ENCODE measurements around the gene NCAPD3.
"Not testable (repeated sequence)": the region's sequence is repeated elsewhere in the genome, so short reads cannot be mapped to it uniquely, and the experiment has no call there.

Gene NCAPD3, protein sequence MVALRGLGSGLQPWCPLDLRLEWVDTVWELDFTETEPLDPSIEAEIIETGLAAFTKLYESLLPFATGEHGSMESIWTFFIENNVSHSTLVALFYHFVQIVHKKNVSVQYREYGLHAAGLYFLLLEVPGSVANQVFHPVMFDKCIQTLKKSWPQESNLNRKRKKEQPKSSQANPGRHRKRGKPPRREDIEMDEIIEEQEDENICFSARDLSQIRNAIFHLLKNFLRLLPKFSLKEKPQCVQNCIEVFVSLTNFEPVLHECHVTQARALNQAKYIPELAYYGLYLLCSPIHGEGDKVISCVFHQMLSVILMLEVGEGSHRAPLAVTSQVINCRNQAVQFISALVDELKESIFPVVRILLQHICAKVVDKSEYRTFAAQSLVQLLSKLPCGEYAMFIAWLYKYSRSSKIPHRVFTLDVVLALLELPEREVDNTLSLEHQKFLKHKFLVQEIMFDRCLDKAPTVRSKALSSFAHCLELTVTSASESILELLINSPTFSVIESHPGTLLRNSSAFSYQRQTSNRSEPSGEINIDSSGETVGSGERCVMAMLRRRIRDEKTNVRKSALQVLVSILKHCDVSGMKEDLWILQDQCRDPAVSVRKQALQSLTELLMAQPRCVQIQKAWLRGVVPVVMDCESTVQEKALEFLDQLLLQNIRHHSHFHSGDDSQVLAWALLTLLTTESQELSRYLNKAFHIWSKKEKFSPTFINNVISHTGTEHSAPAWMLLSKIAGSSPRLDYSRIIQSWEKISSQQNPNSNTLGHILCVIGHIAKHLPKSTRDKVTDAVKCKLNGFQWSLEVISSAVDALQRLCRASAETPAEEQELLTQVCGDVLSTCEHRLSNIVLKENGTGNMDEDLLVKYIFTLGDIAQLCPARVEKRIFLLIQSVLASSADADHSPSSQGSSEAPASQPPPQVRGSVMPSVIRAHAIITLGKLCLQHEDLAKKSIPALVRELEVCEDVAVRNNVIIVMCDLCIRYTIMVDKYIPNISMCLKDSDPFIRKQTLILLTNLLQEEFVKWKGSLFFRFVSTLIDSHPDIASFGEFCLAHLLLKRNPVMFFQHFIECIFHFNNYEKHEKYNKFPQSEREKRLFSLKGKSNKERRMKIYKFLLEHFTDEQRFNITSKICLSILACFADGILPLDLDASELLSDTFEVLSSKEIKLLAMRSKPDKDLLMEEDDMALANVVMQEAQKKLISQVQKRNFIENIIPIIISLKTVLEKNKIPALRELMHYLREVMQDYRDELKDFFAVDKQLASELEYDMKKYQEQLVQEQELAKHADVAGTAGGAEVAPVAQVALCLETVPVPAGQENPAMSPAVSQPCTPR (N-terminal part only)

GRCh38 chr11:134223836-134224709 is at the start of gene NCAPD3, which contains the start of gene VPS26B:
Gene NCAPD3, minus strand, starts transcription at chr11:134223967. Its CDS starts 41 bp downstream, at chr11:134223926.
Gene VPS26B, plus strand, starts transcription at chr11:134224671. Its CDS starts 452 bp downstream, at chr11:134225123.
- peak; percentile 100 for DNase-seq (ENCODE audit: low spot score)

DNA sequence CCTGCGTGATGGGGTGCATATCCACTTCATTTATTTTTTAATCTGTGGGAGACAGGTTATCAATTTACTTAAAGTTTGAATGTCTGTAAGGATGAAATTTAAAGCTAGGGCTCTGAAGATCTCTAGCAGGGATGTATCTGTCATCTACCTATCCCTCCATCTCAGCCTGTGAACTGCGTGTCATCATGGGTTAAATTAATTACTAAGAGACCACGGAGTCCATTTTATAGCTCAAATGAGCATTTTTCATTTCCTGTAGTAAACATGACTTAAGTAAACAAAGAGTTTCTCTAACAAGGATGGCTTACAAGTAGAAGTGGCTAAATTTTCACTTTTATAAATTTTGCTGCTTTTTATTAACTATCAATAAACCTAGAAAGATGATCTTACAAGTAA is 49.5 kb upstream of the NCAPD3 start:
- no peak for DNase-seq (ENCODE audit: low spot score)

- peak; percentile 75 for DNase-seq (ENCODE audit: low spot score)
Observed at GRCh38 chr11:134272381-134273316, 48.9 kb upstream of the NCAPD3 start.

DNA sequence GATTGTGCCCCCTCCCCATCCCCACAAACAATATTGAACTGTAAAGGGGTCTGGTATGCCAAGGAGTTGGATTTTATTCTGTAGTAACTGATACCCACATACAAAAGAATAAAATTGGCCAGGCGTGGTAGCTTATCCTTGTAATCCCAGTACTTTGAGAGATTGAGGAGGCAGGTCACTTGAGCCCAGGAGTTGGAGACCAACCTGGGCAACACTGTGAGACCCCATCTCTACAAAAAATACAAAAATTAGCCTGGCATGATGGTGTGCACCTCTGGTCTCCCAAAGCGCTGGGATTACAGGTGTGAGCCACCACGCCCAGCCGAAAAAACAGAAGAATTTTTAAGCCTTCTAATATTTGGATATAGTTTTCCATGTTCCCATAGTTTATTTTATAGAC is 48.2 kb upstream of the NCAPD3 start:
- no peak for DNase-seq (ENCODE audit: low spot score)

- DNase-seq (ENCODE audit: low spot score), result no peak
Observed at GRCh38 chr11:134270250-134270714, 46.5 kb upstream of the NCAPD3 start.

- DNase-seq (ENCODE audit: low spot score), result no peak
Observed at GRCh38 chr11:134267966-134268365, 44.2 kb upstream of the NCAPD3 start.

GRCh38 chr11:134267461-134267860 is 43.7 kb upstream of the NCAPD3 start:
- no peak for DNase-seq (ENCODE audit: low spot score)

GRCh38 chr11:134266841-134267251 is 43.1 kb upstream of the NCAPD3 start:
- DNase-seq (ENCODE audit: low spot score), result peak; percentile 74

DNA sequence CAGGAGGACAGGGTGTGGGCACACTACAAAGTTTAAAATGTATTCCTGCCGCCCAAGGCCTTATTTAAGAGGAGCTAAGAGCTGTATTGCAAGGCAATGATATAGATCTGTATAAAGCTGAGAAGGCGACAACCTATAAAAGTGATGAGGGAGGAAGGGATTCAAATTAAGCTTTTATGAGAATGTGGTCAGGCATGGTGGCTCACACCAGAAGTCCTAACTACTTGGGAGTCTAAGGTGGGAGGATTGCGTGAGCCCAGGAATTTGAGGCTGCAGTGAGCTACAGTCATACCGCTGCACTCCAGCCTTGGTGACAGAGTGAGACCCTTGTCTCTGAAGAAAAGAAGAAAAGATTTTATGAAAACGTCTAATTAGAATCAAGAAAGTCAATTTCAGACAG is 42.7 kb upstream of the NCAPD3 start:
- DNase-seq (ENCODE audit: low spot score), result no peak

DNA sequence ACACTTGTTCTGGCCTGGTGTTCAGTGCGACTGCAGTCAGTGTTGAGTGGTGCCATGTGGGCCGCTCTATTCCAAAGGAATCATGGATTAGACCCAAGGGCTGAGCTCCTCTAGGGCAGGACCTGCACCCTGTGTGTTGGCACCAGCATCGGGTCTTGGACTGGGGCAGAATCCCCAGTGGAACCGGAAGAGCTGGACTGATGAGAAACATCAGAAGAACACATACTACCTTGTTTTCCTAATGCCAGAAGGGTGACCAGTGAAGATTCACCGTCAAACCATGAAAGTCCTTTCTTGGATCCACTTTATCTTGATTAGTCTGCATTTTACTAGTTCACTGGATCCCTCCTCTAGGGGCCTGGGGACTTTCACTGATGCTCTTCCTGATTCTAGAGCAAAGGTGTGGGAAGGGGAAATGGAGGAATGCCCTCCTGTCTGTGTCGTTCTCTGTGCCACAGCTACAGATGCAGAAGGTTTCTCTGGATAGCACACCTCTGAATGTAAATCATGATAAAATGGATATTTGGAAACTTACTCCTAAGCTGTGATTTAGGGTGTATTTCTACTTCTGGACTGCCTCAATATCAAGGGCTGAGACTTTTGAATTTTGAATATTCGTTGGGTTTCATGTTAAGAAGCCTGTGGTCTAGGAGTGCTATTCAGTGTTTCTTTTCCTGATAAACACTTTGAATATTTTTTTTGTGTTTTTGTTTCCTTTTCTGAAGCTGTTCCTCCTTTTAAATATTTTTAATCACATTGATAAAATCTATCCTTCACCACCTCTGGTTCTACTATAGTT is 41.4 kb upstream of the NCAPD3 start:
- DNase-seq (ENCODE audit: low spot score), result no peak

DNA sequence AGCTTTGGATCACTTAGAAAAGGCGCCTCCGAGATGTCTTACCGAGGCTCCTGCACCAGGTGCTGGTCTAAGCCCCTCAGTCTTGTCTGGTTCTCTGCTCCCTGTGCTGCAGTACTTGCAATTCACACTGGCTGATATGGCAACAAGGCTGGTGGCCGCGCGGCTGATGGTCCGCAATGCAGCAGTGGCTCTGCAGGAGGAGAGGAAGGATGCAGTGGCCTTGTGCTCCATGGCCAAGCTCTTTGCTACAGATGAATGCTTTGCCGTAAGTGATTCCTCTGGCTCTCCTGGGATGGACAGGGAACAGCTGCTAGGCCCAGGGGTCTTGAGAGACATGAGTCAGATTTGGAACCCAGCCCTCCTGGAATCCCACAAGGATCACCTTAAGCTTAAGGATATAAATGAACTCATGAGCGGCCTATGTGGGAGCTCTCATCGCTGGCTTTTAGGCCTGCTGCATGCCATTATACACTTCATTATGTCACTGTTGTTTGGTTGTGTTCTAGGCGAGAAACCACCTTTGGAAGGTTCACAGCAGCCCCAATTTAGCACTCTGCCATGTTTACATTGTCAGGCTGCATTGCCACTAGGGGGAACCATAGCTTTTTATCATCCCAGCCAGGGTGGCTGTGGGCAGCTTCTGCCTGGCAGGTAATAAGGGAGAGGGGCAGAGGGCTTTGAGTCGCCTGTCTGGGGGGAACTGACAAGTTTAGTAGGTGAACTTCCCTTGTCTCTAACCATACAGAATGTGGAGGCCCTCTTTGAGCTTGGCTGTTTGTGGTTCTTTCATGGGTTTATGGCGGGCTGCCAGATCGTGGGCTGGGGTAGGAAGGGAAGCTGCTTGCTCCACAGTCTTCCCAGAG is 38.1 kb upstream of the NCAPD3 start:
- DNase-seq (ENCODE audit: low spot score), result peak; percentile 45

GRCh38 chr11:134260983-134261382 is 37.2 kb upstream of the NCAPD3 start:
- DNase-seq (ENCODE audit: low spot score), result no peak

DNA sequence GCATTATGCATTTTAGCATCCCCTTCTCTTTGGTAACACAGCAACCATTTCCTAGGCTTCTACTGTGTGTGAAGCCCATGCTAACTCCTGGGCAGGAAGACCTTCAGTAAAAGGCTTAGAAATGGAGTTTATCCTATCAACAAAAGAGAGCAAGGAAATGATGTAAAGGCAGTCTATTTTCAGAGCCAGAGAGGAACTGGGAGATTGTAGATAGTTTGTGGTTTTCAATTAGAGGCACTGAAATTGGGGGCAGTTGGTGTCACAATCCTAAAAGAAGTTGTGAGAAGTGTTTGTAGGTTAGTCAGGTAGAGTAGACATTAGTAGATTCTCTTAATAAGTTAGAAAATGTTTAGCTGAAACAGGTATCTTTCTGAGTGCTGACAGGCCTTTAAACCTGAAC is 36.7 kb upstream of the NCAPD3 start:
- DNase-seq (ENCODE audit: low spot score), result no peak

DNA sequence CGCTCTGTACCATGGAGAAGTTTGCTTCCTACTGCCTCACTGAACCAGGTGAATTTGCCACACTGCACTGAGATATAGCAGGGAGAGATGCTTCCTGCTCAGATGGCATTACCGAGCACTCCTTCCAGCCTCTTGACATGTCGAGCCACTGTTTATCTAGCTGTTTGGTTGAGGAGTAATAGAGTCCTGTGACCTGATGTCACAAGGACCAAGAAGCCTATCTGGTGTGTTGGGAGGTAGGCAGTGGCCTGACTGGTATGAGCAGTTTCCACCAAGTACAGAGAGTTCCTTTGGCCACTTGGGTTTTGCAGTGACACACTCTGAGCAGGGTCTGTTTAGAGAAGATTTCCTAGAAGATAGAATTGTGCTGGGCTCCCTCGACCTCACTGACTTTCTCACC is 34.8 kb upstream of the NCAPD3 start:
- DNase-seq (ENCODE audit: low spot score), result no peak

DNA sequence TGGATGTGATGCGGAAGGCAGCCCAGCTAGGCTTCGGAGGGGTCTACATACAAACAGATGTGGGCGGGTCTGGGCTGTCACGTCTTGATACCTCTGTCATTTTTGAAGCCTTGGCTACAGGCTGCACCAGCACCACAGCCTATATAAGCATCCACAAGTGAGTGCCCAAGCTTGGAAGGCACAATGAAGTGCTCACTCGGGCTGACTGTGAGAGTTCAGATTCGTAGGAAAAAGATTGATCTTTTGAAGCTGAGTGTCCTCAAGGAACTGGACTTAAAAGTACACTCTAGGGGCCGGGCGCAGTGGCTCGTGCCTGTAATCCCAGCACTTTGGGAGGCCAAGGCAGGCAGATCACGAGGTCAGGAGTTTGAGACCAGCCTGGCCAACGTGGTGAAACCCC is 33.3 kb upstream of the NCAPD3 start:
- DNase-seq (ENCODE audit: low spot score), result no peak

- not testable (repeated sequence) for DNase-seq (ENCODE audit: low spot score)
Observed at GRCh38 chr11:134255184-134255561, 31.4 kb upstream of the NCAPD3 start.

DNA sequence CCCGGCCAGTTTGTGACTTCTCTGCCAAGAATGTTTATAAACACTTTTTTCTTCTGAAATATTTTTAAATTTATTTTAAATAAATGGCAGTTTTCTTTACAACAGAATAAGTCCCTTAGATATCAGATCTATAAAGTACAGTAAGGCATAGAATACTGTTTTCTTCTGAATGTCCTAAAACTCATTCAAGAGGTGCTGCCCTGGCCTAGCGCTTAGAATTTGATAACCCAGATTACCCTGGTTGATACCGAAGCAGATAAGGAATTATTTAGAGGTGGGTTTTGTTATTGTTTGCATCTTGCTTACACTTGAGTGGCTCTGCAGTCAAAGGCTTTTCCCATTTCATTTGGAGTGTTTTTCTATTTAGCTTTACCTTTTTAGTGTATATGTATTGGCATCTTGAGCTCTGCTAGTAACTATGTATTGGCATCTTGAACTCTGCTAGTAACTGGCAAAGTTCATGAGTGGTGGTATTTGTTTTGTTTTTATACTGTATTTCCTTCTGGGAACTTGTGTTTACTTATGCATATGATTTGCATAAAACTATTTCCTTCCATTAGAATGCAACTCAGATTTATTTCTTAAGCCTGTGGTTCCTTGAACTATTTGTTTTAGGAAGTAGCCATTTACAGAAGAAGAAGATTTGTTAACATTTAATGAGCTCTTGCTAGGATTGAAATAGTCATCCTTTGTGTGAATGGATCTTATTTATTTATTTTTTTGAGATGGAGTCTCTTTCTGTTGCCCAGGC is 30.8 kb upstream of the NCAPD3 start:
- DNase-seq (ENCODE audit: low spot score), result no peak
